HepG2 (cell line): ENCODE results near the gene CAP2. TPM values are rescaled to one million over a fixed set of nuclear protein-coding genes. Genes with fewer than 3 reads are reported as not detected.

Experiments
- AKAP8 ChIP-seq: sonication (generic); formaldehyde crosslinking; IDR thresholded peaks from 2 replicates; pipeline ENCODE4 v1.5.1; 2020; ENCODE audit warnings: mild to moderate bottlenecking, missing genetic modification reagents
- HIVEP1 ChIP-seq: sonication (generic); formaldehyde crosslinking; IDR thresholded peaks from 2 replicates; pipeline ENCODE4 v1.4.0; 2020; ENCODE audit warnings: mild to moderate bottlenecking, missing genetic modification reagents
- MED13 ChIP-seq: sonication (generic); formaldehyde crosslinking; IDR thresholded peaks from 2 replicates; pipeline ENCODE4 v1.5.0; 2020; ENCODE audit warnings: missing genetic modification reagents
- PPARG ChIP-seq: conservative IDR thresholded peaks from 2 replicates; pipeline ENCODE4 v1.6.1; 2016; ENCODE audit warnings: missing biosample characterization, missing genetic modification reagents
- RAD51 ChIP-seq: fragments of 450-650 bp; IDR thresholded peaks from 2 replicates; pipeline ENCODE4 v1.6.1; 2016; ENCODE audit warnings: borderline replicate concordance
- RNF2 ChIP-seq: fragments of 450-650 bp; conservative IDR thresholded peaks from 2 replicates; pipeline ENCODE4 v1.6.1; 2016; ENCODE audit warnings: low read depth
- ZFP41 ChIP-seq: sonication (generic); formaldehyde crosslinking; IDR thresholded peaks from 2 replicates; pipeline ENCODE4 v1.4.0; 2020; ENCODE audit warnings: mild to moderate bottlenecking, missing genetic modification reagents, borderline replicate concordance
- ZNF788 ChIP-seq: sonication (generic); formaldehyde crosslinking; IDR thresholded peaks from 2 replicates; pipeline ENCODE4 v1.5.0; 2020; ENCODE audit warnings: mild to moderate bottlenecking, missing genetic modification reagents, borderline replicate concordance
- ZSCAN25 ChIP-seq: sonication (generic); formaldehyde crosslinking; IDR thresholded peaks from 2 replicates; pipeline ENCODE4 v1.8.0; 2022; ENCODE audit warnings: mild to moderate bottlenecking, missing genetic modification reagents
- polyA plus RNA-seq, 8 experiments: library from polyadenylated mRNA; depleted of rRNA in 3 of 8; stranded (reverse) in 7 of 8; unstranded in 1 of 8; fragments of >200 nt; fragmentation: Illumina TruSeq in 4 of 8; extraction: Trizol in 4 of 8; gene quantifications; 2 replicates each; pipeline versions ENCODE4 v1.2.1 to v1.2.3, GENCODE V29; 2011 to 2016; ENCODE audit warnings: low read depth in 4 of 8, missing spikeins in 1 of 8, mixed read lengths in 1 of 8; ENCODE audit not compliant: insufficient read depth in 1 of 8
- total RNA-seq, 5 experiments: library from RNA; depleted of rRNA; stranded (reverse); fragments of >200 nt; fragmentation: Illumina TruSeq; extraction: Trizol; gene quantifications; 2 replicates each; pipeline ENCODE4 v1.2.3, GENCODE V29; 2016; ENCODE audit warnings: low read depth in 1 of 5
- TF ChIP-seq, protein P1 (sequence below): sonication (generic); formaldehyde crosslinking; IDR thresholded peaks from 2 replicates; pipeline ENCODE4 v1.4.0; 2020; ENCODE audit warnings: missing genetic modification reagents, borderline replicate concordance
- TF ChIP-seq, protein P2 (sequence below): sonication (generic); formaldehyde crosslinking; IDR thresholded peaks from 2 replicates; pipeline ENCODE4 v1.5.1; 2020; ENCODE audit warnings: missing genetic modification reagents, mild to moderate bottlenecking, borderline replicate concordance
- TF ChIP-seq, protein P3 (sequence below): fragments of 450-650 bp; IDR thresholded peaks from 2 replicates; pipeline ENCODE4 v1.6.1; 2016
- TF ChIP-seq, protein P4 (sequence below): sonication (generic); formaldehyde crosslinking; IDR thresholded peaks from 2 replicates; pipeline ENCODE4 v1.4.0; 2020; ENCODE audit warnings: missing genetic modification reagents
- TF ChIP-seq, protein P5 (sequence below): sonication (generic); formaldehyde crosslinking; IDR thresholded peaks from 2 replicates; pipeline ENCODE4; 2020; ENCODE audit warnings: missing genetic modification reagents, mild to moderate bottlenecking, borderline replicate concordance
- TF ChIP-seq, protein P6 (sequence below): sonication (generic); formaldehyde crosslinking; IDR thresholded peaks from 2 replicates; pipeline ENCODE4 v1.8.1; 2023; ENCODE audit warnings: missing genetic modification reagents, inconsistent platforms, borderline replicate concordance

The CAP2 gene
- total and polyA plus RNA-seq, 2 of the 13 experiments (the other 11 are each of a cell fraction or from before 2014, with no cell fraction given): 7.9 to 53.1 TPM

DNA sequence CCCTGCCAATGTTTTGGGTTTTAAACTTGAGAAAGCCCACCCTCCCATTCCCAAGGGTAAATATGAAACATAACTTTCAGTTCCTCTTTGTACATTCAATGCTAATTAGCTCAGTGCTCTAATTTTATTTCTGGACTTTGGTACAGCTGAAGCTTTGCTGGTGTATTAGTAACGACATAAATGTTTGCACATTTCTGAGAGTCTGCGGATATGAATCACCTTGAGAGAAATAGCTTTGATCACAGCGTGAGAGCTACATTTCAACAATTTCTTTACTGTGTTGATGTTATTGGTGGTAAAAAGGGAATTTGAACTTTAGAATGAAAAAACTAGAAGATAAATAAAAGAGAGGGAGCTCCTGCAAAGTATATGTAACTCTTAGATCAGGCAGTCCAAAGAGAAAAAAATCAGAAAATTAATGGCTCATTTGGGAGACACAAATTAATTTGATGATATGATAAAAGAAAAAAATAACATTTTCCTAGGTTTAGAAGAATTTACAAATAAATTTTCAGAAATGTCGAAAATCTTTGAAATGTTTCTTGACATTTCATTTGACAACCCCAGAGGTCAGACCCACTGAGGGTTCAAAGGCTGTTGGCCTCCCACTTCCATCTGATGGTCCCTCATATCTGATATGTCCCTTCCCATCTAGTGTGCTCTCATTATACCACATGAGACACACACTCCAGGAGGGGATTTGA, 38.5 kb upstream of the CAP2 start (continued):
- TF ChIP-seq, protein P1, sequence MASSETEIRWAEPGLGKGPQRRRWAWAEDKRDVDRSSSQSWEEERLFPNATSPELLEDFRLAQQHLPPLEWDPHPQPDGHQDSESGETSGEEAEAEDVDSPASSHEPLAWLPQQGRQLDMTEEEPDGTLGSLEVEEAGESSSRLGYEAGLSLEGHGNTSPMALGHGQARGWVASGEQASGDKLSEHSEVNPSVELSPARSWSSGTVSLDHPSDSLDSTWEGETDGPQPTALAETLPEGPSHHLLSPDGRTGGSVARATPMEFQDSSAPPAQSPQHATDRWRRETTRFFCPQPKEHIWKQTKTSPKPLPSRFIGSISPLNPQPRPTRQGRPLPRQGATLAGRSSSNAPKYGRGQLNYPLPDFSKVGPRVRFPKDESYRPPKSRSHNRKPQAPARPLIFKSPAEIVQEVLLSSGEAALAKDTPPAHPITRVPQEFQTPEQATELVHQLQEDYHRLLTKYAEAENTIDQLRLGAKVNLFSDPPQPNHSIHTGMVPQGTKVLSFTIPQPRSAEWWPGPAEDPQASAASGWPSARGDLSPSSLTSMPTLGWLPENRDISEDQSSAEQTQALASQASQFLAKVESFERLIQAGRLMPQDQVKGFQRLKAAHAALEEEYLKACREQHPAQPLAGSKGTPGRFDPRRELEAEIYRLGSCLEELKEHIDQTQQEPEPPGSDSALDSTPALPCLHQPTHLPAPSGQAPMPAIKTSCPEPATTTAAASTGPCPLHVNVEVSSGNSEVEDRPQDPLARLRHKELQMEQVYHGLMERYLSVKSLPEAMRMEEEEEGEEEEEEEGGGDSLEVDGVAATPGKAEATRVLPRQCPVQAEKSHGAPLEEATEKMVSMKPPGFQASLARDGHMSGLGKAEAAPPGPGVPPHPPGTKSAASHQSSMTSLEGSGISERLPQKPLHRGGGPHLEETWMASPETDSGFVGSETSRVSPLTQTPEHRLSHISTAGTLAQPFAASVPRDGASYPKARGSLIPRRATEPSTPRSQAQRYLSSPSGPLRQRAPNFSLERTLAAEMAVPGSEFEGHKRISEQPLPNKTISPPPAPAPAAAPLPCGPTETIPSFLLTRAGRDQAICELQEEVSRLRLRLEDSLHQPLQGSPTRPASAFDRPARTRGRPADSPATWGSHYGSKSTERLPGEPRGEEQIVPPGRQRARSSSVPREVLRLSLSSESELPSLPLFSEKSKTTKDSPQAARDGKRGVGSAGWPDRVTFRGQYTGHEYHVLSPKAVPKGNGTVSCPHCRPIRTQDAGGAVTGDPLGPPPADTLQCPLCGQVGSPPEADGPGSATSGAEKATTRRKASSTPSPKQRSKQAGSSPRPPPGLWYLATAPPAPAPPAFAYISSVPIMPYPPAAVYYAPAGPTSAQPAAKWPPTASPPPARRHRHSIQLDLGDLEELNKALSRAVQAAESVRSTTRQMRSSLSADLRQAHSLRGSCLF (CRISPR knock-in tag): no peak
- TF ChIP-seq AKAP8 (CRISPR knock-in tag) (no peak), MED13 (CRISPR knock-in tag) (no peak), ZSCAN25 (CRISPR knock-in tag) (0 out of 2 replicates have a peak, but pooled peaks have one; percentile 7), PPARG (CRISPR knock-in tag) (peak; percentile 75; the same call in 1 of the 2 replicates), ZNF788 (CRISPR knock-in tag) (no peak), RAD51 (no peak), ZFP41 (CRISPR knock-in tag) (no peak), RNF2 (no peak), HIVEP1 (CRISPR knock-in tag) (no peak)
- TF ChIP-seq, protein P2, sequence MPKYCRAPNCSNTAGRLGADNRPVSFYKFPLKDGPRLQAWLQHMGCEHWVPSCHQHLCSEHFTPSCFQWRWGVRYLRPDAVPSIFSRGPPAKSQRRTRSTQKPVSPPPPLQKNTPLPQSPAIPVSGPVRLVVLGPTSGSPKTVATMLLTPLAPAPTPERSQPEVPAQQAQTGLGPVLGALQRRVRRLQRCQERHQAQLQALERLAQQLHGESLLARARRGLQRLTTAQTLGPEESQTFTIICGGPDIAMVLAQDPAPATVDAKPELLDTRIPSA: no peak
- TF ChIP-seq, protein P3, sequence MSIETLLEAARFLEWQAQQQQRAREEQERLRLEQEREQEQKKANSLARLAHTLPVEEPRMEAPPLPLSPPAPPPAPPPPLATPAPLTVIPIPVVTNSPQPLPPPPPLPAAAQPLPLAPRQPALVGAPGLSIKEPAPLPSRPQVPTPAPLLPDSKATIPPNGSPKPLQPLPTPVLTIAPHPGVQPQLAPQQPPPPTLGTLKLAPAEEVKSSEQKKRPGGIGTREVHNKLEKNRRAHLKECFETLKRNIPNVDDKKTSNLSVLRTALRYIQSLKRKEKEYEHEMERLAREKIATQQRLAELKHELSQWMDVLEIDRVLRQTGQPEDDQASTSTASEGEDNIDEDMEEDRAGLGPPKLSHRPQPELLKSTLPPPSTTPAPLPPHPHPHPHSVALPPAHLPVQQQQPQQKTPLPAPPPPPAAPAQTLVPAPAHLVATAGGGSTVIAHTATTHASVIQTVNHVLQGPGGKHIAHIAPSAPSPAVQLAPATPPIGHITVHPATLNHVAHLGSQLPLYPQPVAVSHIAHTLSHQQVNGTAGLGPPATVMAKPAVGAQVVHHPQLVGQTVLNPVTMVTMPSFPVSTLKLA: no peak
- TF ChIP-seq, protein P4, sequence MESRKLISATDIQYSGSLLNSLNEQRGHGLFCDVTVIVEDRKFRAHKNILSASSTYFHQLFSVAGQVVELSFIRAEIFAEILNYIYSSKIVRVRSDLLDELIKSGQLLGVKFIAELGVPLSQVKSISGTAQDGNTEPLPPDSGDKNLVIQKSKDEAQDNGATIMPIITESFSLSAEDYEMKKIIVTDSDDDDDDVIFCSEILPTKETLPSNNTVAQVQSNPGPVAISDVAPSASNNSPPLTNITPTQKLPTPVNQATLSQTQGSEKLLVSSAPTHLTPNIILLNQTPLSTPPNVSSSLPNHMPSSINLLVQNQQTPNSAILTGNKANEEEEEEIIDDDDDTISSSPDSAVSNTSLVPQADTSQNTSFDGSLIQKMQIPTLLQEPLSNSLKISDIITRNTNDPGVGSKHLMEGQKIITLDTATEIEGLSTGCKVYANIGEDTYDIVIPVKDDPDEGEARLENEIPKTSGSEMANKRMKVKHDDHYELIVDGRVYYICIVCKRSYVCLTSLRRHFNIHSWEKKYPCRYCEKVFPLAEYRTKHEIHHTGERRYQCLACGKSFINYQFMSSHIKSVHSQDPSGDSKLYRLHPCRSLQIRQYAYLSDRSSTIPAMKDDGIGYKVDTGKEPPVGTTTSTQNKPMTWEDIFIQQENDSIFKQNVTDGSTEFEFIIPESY (CRISPR knock-in tag): no peak
- TF ChIP-seq, protein P5, sequence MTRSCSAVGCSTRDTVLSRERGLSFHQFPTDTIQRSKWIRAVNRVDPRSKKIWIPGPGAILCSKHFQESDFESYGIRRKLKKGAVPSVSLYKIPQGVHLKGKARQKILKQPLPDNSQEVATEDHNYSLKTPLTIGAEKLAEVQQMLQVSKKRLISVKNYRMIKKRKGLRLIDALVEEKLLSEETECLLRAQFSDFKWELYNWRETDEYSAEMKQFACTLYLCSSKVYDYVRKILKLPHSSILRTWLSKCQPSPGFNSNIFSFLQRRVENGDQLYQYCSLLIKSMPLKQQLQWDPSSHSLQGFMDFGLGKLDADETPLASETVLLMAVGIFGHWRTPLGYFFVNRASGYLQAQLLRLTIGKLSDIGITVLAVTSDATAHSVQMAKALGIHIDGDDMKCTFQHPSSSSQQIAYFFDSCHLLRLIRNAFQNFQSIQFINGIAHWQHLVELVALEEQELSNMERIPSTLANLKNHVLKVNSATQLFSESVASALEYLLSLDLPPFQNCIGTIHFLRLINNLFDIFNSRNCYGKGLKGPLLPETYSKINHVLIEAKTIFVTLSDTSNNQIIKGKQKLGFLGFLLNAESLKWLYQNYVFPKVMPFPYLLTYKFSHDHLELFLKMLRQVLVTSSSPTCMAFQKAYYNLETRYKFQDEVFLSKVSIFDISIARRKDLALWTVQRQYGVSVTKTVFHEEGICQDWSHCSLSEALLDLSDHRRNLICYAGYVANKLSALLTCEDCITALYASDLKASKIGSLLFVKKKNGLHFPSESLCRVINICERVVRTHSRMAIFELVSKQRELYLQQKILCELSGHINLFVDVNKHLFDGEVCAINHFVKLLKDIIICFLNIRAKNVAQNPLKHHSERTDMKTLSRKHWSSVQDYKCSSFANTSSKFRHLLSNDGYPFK (CRISPR knock-in tag): no peak
- TF ChIP-seq, protein P6, sequence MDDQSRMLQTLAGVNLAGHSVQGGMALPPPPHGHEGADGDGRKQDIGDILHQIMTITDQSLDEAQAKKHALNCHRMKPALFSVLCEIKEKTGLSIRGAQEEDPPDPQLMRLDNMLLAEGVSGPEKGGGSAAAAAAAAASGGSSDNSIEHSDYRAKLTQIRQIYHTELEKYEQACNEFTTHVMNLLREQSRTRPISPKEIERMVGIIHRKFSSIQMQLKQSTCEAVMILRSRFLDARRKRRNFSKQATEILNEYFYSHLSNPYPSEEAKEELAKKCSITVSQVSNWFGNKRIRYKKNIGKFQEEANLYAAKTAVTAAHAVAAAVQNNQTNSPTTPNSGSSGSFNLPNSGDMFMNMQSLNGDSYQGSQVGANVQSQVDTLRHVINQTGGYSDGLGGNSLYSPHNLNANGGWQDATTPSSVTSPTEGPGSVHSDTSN: no peak
